Measurements from ENCODE around the gene WDR76.

- TF ChIP-seq FOXM1 (IDR thresholded peaks at IDR 0.05; ENCODE audit: borderline replicate concordance) (no peak), ELF4 (IDR thresholded peaks at IDR 0.05) (no peak), TARDBP (IDR thresholded peaks at IDR 0.05) (no peak), ZNF384 (IDR thresholded peaks at IDR 0.05) (no peak), BHLHE40 (IDR thresholded peaks at IDR 0.05; ENCODE audit: borderline replicate concordance) (no peak), L3MBTL2 (conservative IDR thresholded peaks at IDR 0.05) (no peak), CTBP1 (IDR thresholded peaks at IDR 0.05; ENCODE audit: borderline replicate concordance) (no peak), SUZ12 (IDR thresholded peaks at IDR 0.05) (no peak), SP1 (IDR thresholded peaks at IDR 0.05) (no peak)
Observed at GRCh38 chr15:43873651-43874050, 46.8 kb downstream of the WDR76 start.
